Suprapubic skin (tissue), 4 donors: Measurements from ENCODE around the gene RETNLB. TPM values are rescaled to one million over a fixed set of nuclear protein-coding genes. Genes with fewer than 3 reads are reported as not detected.

ENCODE experiments used
- DNase-seq, 2 donors: peaks; one replicate each; pipeline ENCODE4 v3.0.0-alpha.2; 2019; ENCODE audit warnings: low spot score in 2 of 2
- H3K27ac ChIP-seq: fragments of 200-600 bp; sonication (generic); one replicate; pipeline ENCODE4 v1.5.1; 2019
- H3K27me3 ChIP-seq: fragments of 200-600 bp; sonication (generic); one replicate; pipeline ENCODE4 v1.5.1; 2019
- H3K36me3 ChIP-seq: fragments of 200-600 bp; sonication (generic); one replicate; pipeline ENCODE4 v1.5.1; 2019
- H3K4me1 ChIP-seq: fragments of 200-600 bp; sonication (generic); one replicate; pipeline ENCODE4 v1.5.1; 2019
- H3K4me3 ChIP-seq: fragments of 200-600 bp; sonication (generic); one replicate; pipeline ENCODE4 v1.5.1; 2019; ENCODE audit warnings: mild to moderate bottlenecking
- H3K9me3 ChIP-seq: fragments of 200-600 bp; sonication (generic); one replicate; pipeline ENCODE4 v1.5.1; 2019
- EP300 ChIP-seq: sonication (generic); formaldehyde crosslinking; IDR thresholded peaks from one replicate; pipeline ENCODE4 v1.6.1; 2017; ENCODE audit warnings: antibody characterized with exemption
- POLR2A ChIP-seq, 2 donors: fragments of 450-650 bp; IDR thresholded peaks; one replicate each; pipeline ENCODE4 v1.6.1; 2017; ENCODE audit warnings: antibody characterized with exemption in 2 of 2, mild to moderate bottlenecking in 2 of 2, moderate library complexity in 2 of 2
- POLR2AphosphoS5 ChIP-seq, 3 donors: sonication (generic); formaldehyde crosslinking; IDR thresholded peaks; one replicate each; pipeline ENCODE4 v1.6.1; 2017; ENCODE audit warnings: antibody characterized with exemption in 3 of 3
- WGBS: methylation state at CpG from one replicate; pipeline ENCODE4 v1.1.5; 2018; 5-methylcytosine and 5-hydroxymethylcytosine counted together
- total RNA-seq, 4 donors: library from RNA; depleted of rRNA; stranded (reverse); fragments of >200 nt; gene quantifications; one replicate each; pipeline ENCODE4 v1.1.0, GENCODE V29; 2016
- TF ChIP-seq, protein P1 (sequence below), 2 donors: fragments of 200-600 bp in 1 of 2; fragments of 450-650 bp in 1 of 2; sonication (generic) in 1 of 2; IDR thresholded peaks; one replicate each; pipeline ENCODE4 v1.5.1; 2016 to 2019; ENCODE audit warnings: antibody characterized with exemption in 2 of 2, mild to moderate bottlenecking in 1 of 2, moderate library complexity in 1 of 2

RETNLB gene
- total RNA-seq, 4 donors from 2014 or later, result not detected

DNA sequence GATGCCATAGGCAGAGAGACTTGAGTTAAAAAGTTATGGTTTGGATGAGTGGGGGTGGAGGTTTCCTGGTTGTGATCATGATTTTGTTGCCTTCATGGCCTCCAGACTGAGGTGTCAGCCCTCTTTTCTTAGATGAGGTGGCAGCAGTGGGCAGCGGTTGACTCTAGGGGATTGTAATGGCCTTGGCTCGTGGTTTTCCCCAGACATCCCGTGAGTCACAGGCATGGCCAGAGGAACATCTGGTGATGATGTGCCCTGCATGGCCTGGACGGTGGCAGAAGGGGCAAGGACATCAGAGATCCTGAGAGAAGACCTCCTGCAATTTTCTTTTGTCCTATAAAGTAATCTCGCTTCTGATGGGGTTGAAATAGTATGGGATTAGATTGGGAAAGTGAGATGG lies 12.4 kb downstream of the RETNLB start:
- H3K27me3 ChIP-seq, result no peaks in the 10 kb centered on the region
- H3K4me3 ChIP-seq, result no peak overlapping the region
- WGBS, result 80% methylated on average over 5 of the region's 5 CpGs
- TF ChIP-seq, protein P1, sequence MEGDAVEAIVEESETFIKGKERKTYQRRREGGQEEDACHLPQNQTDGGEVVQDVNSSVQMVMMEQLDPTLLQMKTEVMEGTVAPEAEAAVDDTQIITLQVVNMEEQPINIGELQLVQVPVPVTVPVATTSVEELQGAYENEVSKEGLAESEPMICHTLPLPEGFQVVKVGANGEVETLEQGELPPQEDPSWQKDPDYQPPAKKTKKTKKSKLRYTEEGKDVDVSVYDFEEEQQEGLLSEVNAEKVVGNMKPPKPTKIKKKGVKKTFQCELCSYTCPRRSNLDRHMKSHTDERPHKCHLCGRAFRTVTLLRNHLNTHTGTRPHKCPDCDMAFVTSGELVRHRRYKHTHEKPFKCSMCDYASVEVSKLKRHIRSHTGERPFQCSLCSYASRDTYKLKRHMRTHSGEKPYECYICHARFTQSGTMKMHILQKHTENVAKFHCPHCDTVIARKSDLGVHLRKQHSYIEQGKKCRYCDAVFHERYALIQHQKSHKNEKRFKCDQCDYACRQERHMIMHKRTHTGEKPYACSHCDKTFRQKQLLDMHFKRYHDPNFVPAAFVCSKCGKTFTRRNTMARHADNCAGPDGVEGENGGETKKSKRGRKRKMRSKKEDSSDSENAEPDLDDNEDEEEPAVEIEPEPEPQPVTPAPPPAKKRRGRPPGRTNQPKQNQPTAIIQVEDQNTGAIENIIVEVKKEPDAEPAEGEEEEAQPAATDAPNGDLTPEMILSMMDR (IDR thresholded peaks at IDR 0.05), result no peak
- no peak for TF ChIP-seq POLR2A (IDR thresholded peaks at IDR 0.05)
- no peak for TF ChIP-seq EP300
- TF ChIP-seq POLR2AphosphoS5 (IDR thresholded peaks at IDR 0.05), result no peak
- H3K27ac ChIP-seq, result no peak overlapping the region
- H3K9me3 ChIP-seq, result no peaks in the 10 kb centered on the region
- H3K36me3 ChIP-seq, result no peaks in the 10 kb centered on the region
- no peaks in the 10 kb centered on the region for H3K4me1 ChIP-seq
- no peak for DNase-seq

DNA sequence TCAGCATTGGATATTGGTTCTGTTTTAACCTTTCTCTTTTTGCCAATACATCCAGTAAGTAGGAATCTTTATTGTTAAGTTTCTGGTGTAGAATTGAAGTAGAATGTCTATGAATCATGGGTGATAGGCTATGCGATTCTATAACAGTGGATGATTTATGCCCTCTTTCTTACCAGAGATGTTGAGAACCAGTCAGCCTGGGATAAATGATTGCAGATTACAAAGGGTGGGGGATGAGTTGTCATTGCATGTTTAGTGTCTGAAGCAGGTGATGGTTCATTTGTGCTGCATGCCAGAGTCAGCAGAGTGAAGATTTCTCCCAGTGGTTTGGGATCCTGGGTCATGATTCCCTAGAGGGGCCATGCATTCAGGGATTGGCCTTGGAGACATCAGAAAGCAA lies 14.3 kb downstream of the RETNLB start:
- no peaks in the 10 kb centered on the region for H3K4me1 ChIP-seq
- H3K27me3 ChIP-seq, result no peaks in the 10 kb centered on the region
- 42% methylated on average over 1 of the region's 1 CpG for WGBS
- TF ChIP-seq POLR2A (IDR thresholded peaks at IDR 0.05) (no peak), EP300 (no peak), POLR2AphosphoS5 (IDR thresholded peaks at IDR 0.05) (no peak)
- TF ChIP-seq, protein P1 (IDR thresholded peaks at IDR 0.05), result no peak
- no peaks in the 10 kb centered on the region for H3K9me3 ChIP-seq
- no peaks in the 10 kb centered on the region for H3K36me3 ChIP-seq
- H3K27ac ChIP-seq, result no peak overlapping the region
- H3K4me3 ChIP-seq, result no peak overlapping the region
- no peak for DNase-seq

DNA sequence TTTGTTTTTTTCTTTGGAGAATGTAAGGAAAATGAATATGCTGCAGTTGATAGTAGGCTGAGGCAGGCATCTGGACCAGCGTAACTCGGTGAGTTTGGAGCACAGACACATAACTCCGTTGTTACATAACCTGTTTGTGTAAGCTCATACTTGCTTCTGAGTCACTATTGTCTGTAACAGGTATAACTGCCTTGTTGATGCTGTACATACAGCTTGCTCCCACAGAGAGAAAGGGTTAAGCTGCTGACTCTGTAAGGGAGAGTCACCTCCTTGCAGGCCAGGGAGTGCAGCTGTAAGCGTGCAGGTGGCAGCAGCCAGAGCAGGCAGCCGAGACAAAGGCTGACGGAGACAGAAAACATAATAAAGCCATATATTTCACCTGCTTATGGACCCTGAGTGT lies 20.4 kb downstream of the RETNLB start:
- H3K27me3 ChIP-seq, result no peaks in the 10 kb centered on the region
- WGBS, result 77% methylated on average over 6 of the region's 6 CpGs
- no peak overlapping the region for H3K4me3 ChIP-seq
- H3K4me1 ChIP-seq, result no peaks in the 10 kb centered on the region
- DNase-seq, result no peak
- H3K9me3 ChIP-seq, result no peaks in the 10 kb centered on the region
- H3K36me3 ChIP-seq, result no peaks in the 10 kb centered on the region
- H3K27ac ChIP-seq, result no peak overlapping the region
- TF ChIP-seq, protein P1 (IDR thresholded peaks at IDR 0.05), result no peak
- TF ChIP-seq EP300 (no peak), POLR2A (IDR thresholded peaks at IDR 0.05) (no peak), POLR2AphosphoS5 (IDR thresholded peaks at IDR 0.05) (no peak)

DNA sequence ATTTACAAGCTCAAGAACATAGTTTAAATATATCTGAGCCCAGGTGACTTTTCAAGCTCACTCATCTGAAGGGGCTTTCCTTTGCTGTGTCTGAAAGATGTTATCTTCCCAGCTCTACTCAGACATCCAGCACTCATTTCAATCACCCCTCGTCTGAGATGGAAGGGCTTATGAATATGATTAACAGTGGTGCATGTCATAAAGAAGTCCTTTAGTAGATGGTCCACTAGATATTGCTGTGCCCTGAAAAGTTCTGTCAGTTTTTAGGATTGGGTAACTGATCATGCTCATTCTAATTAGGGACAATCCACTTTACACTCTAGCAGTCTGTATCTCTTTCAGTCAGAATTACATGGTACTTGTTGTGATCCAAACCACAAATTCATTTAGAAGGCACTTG lies 28.3 kb downstream of the RETNLB start:
- Histone ChIP-seq H3K27ac (no peak overlapping the region), H3K36me3 (no peaks in the 10 kb centered on the region), H3K9me3 (no peaks in the 10 kb centered on the region), H3K27me3 (no peaks in the 10 kb centered on the region), H3K4me1 (no peaks in the 10 kb centered on the region), H3K4me3 (no peak overlapping the region)
- TF ChIP-seq POLR2A (IDR thresholded peaks at IDR 0.05), result no peak
- TF ChIP-seq EP300, result no peak
- no peak for TF ChIP-seq POLR2AphosphoS5 (IDR thresholded peaks at IDR 0.05)
- TF ChIP-seq, protein P1 (IDR thresholded peaks at IDR 0.05), result no peak
- no peak for DNase-seq
- WGBS, result 33% methylated on average over 1 of the region's 1 CpG

DNA sequence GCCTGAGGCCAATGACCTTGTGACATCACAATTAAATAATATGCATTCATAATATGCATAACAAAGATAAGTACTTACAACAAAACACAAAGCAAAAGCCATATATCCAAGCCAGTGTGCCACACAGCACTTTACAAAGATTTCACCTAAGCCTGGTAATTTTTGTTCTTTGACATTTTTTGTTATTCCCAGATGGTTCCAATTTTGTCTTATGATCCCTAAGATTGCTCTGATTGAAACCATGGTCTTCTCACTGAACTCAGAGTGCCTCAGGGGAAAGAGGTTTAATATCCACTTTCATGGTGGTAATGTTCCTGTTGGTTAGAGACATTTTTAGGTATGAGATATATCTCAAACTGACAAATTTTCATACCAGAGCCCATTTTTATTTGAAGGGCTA lies 29.1 kb downstream of the RETNLB start:
- Histone ChIP-seq H3K4me3 (no peak overlapping the region), H3K27ac (no peak overlapping the region), H3K9me3 (no peaks in the 10 kb centered on the region), H3K36me3 (no peaks in the 10 kb centered on the region), H3K27me3 (no peaks in the 10 kb centered on the region), H3K4me1 (no peaks in the 10 kb centered on the region)
- DNase-seq, result no peak
- TF ChIP-seq POLR2AphosphoS5 (IDR thresholded peaks at IDR 0.05) (no peak), POLR2A (IDR thresholded peaks at IDR 0.05) (no peak), EP300 (no peak)
- TF ChIP-seq, protein P1 (IDR thresholded peaks at IDR 0.05), result no peak
